HFF-Myc (cell line): ENCODE results near the gene DCUN1D4.

ENCODE experiments used
- DNase-seq: peaks from one replicate; pipeline ENCODE4 v3.0.0-alpha.2; 2011; ENCODE audit warnings: low read depth; ENCODE audit errors: extremely low read depth
- H3K4me3 ChIP-seq: replicated peaks from 2 replicates; pipeline ENCODE4 v1.5.1; 2011; ENCODE audit warnings: low read depth, mild to moderate bottlenecking, control low read depth, low read length
- TF ChIP-seq, protein P1 (sequence below): IDR thresholded peaks from 2 replicates; pipeline ENCODE4 v1.5.1; 2012; ENCODE audit warnings: mild to moderate bottlenecking, low read depth, low read length, control low read depth; ENCODE audit errors: missing control alignments

The DCUN1D4 gene

GRCh38 chr4:51870441-51871188 lies 27.7 kb downstream of the DCUN1D4 start:
- DNase-seq, result no peak
- TF ChIP-seq, protein P1, sequence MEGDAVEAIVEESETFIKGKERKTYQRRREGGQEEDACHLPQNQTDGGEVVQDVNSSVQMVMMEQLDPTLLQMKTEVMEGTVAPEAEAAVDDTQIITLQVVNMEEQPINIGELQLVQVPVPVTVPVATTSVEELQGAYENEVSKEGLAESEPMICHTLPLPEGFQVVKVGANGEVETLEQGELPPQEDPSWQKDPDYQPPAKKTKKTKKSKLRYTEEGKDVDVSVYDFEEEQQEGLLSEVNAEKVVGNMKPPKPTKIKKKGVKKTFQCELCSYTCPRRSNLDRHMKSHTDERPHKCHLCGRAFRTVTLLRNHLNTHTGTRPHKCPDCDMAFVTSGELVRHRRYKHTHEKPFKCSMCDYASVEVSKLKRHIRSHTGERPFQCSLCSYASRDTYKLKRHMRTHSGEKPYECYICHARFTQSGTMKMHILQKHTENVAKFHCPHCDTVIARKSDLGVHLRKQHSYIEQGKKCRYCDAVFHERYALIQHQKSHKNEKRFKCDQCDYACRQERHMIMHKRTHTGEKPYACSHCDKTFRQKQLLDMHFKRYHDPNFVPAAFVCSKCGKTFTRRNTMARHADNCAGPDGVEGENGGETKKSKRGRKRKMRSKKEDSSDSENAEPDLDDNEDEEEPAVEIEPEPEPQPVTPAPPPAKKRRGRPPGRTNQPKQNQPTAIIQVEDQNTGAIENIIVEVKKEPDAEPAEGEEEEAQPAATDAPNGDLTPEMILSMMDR, result no peak
- H3K4me3 ChIP-seq, result no peak overlapping the region

DNA sequence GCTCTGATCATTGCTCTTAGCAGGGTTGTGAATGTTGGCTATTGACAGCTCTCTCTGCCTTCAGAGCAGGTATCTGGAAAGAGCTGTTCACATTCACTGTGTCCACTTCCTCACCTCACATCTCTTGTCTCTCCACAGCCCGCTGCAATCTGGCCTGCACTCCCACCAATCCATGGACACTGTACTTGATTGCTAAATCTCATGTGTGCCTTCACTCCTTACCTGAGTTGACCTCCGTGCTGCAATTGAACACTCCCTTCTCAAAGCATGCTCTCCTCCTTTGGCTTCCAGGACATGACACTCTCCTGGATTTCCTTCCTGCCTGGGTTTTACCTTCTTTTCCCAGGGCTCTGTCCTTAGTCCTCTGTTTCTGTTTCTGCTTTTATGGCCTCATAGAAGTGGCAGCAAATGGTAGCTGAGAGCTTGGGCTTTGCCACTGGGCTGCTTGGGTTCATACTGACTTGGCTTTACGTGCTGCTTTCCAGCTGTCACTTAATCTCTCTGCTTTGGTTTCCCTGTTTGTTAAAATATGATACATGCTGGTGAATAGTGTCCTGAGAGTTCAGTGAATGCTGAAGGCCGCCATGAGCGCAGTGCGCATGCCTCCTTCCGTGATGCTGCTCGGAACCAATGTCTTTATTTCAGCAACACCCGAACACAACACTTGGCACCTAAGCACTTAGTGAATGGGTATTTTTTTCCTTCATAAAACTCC lies 29.5 kb downstream of the DCUN1D4 start:
- DNase-seq, result no peak
- TF ChIP-seq, protein P1, result no peak
- no peak overlapping the region for H3K4me3 ChIP-seq

DNA sequence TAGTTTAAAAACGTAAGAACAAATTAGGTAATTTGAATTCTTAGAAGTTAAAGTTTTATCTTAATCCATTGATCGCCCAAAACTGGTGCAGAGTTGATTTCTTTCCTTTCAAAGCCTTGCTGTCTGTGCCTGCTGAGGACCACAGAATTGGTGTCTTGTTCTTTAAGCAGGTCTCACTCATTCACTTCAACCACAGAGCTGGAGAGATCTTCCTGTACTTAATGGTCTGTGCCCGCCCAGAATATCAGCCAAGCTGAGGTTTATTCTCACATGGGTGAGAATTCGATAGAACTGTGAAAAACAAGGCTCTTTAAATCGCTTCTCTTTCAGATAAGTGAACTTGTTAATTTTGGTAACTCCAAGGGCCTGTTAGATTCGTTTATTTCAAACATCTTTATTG lies 31.6 kb downstream of the DCUN1D4 start:
- TF ChIP-seq, protein P1, result no peak
- DNase-seq, result no peak
- H3K4me3 ChIP-seq, result no peak overlapping the region

DNA sequence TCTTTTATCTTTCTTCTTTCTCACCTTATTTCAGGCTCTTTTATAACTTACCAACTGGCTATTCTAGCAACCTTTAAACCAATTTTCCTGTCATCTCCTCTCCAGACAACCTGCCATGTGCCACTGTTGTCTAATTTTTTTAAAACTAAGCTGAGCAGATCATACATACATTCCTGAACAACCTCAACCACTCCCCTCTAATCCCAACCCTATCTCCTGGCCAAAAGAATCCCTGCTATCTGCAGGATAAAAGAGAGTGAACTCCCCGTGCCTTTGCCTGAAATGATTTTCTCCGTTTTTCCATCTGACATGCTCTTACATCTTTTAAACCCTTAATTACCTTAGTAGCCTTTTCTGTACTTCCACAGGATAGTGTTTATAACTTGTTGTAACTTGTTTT lies 35.5 kb downstream of the DCUN1D4 start:
- H3K4me3 ChIP-seq, result no peak overlapping the region
- TF ChIP-seq, protein P1, result no peak
- DNase-seq, result no peak

DNA sequence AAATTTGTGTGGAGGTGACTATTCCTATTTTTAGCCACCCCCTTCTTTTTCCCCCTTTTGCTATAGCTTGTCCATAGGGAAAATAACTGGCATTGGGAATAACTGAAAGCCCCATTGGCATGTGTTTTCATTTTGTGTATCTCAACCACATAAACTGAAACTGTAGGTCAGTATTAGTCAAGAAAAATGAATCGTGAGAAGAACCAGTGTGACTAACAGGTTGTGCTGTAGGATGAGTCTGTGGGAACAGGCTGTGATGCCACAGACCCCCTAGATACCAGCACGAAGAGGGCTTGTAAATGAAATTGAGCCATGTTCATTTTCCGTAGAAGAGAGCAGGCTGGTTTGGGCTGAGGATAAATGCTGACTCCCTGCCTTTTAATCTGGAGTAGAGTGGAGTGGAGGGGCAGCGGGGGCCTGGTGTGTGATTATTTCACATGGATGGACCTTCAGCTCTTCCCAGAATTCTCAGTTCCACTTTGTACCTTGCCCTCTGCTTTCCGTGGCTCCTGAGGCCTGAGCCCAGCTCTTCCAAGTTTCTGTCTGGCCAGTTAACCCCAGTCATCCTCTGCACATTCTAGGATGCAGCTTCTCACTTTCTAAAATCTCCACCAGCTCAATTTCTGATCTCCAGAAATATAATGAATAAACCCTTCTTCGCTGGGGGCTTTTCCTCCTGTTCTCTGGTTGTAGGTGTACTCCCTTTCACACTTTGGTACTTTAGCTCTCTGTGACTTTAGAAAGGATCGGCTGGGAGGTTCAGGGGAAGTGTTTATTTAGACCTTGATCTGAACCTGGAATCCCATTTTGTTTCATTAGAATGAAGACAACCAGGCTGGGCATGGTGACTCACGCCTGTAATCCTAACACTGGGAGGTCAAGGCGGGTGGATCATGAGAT lies 37.3 kb downstream of the DCUN1D4 start:
- TF ChIP-seq, protein P1, result no peak
- DNase-seq, result no peak

GRCh38 chr4:51884055-51884454 lies 41.1 kb downstream of the DCUN1D4 start:
- H3K4me3 ChIP-seq, result no peak overlapping the region
- TF ChIP-seq, protein P1, result no peak
- DNase-seq, result no peak

More for the DNA sequence above, 37.3 kb downstream of the DCUN1D4 start:
- no peak overlapping the region for H3K4me3 ChIP-seq
